NCI-H460 (cell line): ENCODE data around the gene ST3GAL3. TPM values are rescaled to one million over a fixed set of nuclear protein-coding genes. Genes with fewer than 3 reads are reported as not detected.
"Not testable (repeated sequence)": the region's sequence is repeated elsewhere in the genome, so short reads cannot be mapped to it uniquely, and the experiment has no call there.

Source experiments
- DNase-seq: peaks from one replicate; pipeline ENCODE4 v3.0.0-alpha.2; 2016; ENCODE audit warnings: low read depth; ENCODE audit errors: extremely low read depth
- total RNA-seq: library from RNA; depleted of rRNA; stranded (reverse); fragments of >200 nt; shearing (Covaris generic); gene quantifications from 2 replicates; pipeline ENCODE4 v1.2.3, GENCODE V29; 2014

Gene ST3GAL3
- total RNA-seq, 1 experiment from 2014 or later: 12.6 TPM

DNA sequence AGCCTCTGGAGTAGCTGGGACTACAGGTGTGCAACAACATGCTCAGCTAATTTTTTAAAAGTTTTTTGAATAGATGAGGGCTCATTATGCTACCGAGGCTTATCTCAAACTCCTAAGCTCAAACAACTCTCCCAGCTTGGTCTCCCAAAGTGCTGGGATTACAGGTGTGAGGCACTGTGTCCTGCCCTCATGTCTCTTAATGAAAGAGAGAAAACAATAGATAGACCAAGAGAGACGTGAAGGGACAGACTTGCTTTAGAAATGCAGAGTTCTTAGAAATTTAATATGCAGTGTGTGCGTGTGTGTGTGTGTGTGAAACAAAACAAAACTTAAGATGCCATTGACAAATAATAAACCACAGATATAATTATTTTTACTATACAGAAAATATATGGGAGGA is 105.2 kb downstream of the ST3GAL3 start:
- no peak for DNase-seq

DNA sequence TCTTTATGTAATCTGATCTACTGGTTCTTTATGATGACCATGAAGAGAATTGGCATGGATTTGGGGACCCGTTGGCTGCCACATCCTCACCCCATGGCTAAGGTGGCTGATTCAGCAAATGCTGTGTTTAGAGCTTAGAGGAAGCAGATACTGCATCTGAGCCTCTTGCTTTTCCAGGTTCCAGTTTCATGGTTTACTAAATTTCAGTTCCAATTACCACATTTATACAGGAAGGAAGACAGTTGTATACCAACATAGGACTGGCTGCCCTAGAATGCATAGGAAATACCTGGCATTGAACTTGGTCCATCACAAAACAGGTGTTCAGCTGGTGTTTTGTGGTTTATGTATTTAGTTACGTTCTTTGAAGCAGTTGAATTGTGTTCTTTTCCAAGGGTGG is 107.1 kb downstream of the ST3GAL3 start:
- DNase-seq: no peak

DNA sequence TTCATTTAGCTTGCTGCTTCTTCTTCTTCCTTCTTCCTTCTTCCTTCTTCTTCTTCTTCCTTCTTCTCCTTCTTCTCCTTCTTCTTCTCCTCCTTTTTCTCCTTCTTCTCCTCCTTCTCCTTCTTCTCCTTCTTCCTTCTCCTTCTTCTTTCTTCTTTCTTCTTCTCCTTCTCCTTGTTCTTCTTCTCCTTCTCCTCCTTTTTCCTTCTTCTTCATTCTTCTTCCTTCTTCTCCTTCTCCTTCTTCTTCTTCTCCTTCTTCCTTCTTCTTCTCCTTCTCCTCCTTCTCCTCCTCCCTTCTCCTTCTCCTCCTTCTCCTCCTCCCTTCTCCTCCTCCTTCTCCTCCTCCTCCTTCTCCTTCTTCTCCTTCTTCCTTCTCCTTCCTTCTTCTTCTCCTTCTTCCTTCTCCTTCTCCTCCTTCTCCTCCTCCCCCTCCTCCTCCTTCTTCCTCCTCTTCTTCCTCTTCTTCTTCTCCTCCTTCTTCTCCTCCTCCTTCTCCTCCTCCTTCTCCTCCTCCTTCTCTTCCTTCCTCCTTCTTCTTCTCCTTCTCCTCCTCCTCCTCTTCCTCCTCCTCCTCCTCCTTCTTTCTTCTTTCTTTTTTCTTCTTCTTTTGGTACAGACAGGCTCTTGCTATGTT is 110.1 kb downstream of the ST3GAL3 start:
- DNase-seq: no peak

DNA sequence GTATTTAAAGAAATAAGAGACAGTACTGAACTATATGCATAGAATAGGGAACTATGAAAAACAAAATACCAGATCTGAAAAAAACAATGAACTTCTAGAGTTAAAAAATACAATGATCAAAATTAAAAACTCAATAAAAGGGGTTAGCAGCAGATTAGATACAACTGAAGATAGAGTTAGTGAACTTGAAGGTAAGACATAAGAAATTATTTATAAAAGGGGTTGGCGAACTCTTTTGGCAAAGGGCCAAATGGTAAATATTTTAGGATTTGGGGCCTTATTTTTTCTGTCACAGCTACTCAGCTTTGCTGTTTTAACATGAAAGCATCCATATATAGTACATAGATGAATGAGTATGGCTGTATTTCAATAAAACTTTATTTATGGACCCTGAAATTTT is 111.4 kb downstream of the ST3GAL3 start:
- no peak for DNase-seq

DNA sequence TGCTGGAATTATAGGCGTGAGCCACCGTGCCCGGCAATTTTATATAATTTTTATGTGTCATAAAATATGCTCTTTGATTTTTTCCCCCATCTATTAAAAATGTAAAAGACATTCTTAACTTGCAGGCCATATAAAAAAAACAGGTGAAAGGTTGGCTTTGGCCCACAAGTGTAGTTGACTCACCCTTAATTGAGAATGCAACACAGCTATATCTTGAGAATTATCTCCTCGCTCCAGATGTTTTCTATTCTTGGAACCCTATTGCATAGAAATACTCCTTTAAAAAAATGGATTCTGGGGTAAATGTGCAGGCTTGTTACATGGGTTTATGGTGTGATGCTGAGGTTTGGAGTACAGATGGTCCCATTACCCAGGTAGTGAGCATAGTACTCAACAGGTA is 112.0 kb downstream of the ST3GAL3 start:
- DNase-seq: no peak

DNA sequence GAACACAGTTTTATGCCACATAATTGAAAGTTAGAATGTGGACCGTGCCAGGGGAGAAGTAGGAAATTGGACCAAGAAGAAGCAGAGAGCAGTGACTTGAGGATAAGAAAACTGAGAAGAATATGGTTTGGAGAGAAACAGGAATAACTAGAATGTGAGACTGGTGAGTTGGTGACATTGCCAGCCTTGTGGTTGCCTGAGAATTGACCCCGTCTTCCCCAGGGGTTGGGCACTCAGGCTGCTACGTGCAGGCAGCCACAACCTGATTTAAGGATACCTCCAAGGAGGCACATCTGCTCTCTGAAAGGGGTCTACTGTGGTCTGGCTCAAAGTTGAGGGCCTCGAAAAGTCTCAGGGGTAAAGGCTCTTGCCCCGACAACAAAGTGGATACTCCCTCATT is 114.1 kb downstream of the ST3GAL3 start:
- DNase-seq: no peak

- DNase-seq: peak; percentile 82
Observed at GRCh38 chr1:43822040-43822690, 114.8 kb downstream of the ST3GAL3 start.

DNA sequence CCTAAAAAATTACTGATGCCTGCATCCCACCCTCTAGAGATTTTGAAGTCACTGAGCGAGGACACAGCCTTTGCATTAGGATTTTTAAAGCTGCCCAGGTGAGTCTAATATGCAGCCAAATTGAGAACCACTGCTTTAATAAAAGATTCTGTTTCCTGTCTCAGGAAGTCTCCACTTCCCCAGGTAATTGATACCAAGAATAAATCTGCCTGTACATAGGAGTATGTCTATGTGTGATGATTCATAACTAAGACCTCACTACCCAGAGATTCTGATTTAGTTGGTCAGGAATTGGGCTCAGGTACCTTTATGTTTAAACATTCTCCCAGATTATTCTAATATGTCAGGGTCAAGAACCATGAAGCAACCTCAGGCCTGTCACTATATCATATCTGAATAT is 117.5 kb downstream of the ST3GAL3 start:
- DNase-seq: no peak

- DNase-seq: no peak
Observed at GRCh38 chr1:43828574-43828973, 121.2 kb downstream of the ST3GAL3 start.

GRCh38 chr1:43830802-43831201 is 123.5 kb downstream of the ST3GAL3 start:
- no peak for DNase-seq

DNA sequence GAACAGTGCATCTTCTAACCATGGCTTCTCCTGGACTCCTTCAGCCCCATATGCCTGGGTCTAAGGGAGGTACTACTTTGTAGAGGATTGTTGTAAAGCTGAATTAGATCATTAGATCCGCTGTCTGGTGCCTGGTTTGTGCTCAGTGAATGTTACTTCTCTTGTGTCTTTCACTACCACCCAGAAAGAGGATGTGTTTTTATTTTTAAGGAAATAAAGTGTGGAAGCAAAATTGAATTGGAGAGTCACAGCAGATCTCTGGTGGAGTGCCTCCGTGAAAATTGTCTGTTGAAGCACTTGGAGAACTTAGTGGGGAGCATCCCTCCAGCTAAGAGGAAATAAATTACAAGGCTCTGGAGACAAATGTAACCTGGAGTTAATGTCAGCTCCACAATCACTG is 124.5 kb downstream of the ST3GAL3 start:
- DNase-seq: no peak

GRCh38 chr1:43832255-43832654 is 124.9 kb downstream of the ST3GAL3 start:
- DNase-seq: no peak

- no peak for DNase-seq
Observed at GRCh38 chr1:43832998-43833397, 125.7 kb downstream of the ST3GAL3 start.

DNA sequence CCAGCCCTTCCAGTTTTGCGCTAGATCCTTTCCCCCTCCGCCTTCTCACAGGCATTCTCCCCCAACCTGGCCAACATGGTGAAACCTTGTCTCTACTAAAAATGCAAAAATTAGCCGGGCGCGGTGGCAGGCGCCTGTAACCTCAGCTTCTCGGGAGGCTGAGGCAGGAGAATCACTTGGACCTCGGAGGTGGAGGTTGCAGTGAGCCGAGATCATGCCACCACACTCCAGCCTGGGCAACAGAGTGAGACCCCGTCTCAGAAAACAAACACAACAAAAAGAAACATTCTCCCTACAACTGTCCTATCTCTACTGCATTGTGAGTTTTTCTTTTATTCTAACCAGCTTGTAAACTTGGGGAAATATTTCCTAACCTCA is 126.6 kb downstream of the ST3GAL3 start:
- DNase-seq: not testable (repeated sequence)

- DNase-seq: no peak
Observed at GRCh38 chr1:43834280-43835081, 127.1 kb downstream of the ST3GAL3 start.

- DNase-seq: no peak
Observed at GRCh38 chr1:43835082-43836021, 128.0 kb downstream of the ST3GAL3 start.

DNA sequence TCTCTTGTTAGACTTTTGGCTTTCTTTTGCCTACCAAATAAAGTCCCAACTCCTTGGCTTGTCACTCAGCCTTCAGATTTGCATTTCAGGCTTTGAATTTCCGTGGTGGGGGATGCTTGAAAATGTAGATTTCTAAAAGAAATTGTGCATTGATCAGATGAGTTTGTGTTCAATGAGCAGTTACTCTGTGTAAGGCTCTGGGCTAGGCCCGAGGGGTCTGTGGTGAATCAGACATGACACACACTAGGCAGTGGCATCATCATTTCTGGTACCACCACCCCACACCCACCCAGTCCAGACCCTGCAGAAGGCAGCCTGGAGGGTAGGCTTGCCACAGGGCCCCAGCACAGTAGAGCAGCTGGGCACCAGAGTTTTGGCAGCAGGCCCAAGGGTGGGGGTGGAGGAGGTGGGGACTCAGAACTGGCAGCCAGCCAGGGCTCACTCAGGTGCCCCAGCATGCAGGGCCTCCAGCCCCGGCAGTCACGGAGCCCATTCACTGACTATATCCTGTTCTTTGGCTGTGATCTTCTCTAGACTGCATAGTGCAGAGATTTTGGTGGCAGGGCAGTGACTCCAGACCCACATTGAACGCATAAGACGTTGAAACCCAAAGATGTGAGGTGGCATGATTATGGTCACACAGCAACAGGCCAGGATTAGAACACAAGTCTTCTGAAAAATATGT is 129.1 kb downstream of the ST3GAL3 start:
- no peak for DNase-seq

DNA sequence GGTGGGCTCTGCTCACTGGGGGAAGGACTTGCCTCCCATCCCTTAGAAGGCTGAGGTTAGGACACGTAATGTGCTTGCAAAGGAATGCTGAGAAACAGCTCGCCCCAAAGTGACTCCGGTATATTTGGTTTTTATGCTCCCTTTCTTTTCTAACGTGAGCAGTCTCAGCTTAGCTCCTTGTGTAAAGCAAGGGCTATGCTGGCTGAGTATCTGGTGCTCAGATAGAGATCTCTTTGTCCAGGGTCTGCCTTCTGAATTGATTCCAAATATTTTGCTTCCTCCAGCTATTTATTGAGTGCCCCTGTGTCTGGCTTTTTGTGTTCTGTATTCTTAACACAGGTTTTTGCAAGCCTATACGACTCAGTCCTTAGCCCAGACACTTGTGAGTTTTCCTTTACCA is 131.7 kb downstream of the ST3GAL3 start:
- DNase-seq: no peak

DNA sequence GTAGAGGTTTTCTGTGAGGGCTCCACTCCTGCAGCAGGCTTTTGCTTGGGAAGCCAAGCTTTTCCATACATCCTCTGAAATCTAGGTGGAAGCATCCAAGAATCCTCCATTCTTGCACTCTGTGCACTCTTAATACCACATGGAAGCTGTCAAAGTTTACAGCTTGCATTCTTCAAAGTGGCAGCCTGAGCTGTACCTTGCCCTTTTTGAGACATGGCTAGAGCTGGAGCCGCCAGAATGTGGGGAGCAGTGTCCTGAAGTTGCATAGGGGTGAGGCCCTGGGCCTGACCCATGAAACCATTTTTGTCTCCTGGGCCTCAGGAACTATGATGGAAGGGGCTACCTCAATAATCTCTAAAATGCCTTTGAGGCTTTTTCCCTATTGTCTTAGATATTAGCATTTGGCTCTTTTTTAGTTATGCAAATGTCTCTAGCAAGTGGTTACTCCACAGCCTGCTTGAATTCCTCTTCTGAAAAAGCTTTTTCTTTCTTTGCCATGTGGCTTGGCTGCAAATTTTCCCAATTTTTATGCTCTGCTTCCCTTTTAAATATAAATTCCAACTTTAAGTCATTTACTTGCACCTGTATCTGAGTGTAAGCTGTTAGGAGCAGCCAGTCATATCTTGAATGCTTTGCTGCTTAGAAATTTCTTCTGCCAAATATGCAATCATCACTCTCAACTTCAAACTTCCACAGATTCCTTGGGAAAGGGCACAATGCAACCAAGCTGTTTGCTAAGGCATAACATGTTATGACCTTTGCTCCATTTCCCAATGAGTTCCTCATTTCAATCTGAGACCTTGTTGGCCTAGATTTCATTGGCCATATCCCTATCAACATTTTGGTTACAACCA is 134.2 kb downstream of the ST3GAL3 start:
- no peak for DNase-seq
